SIG-M5 treated with dmso at 0.1 percent for 504 hours (cell line): ENCODE results near the gene TMEM37.

Experiments
- DNase-seq: peaks from one replicate; lab custom pipeline; 2025; ENCODE audit not compliant: unreplicated experiment; lab: John Stamatoyannopoulos, UW

The TMEM37 gene

GRCh38 chr2:119432851-119433522, 1.3 kb downstream of the TMEM37 start:
- no peak for DNase-seq

GRCh38 chr2:119433636-119434327, 2.1 kb downstream of the TMEM37 start:
- DNase-seq = no peak

- no peak for DNase-seq
These were observed 3.0 kb downstream of the TMEM37 start for GRCh38 chr2:119434664-119435063.

- no peak for DNase-seq
These were observed 3.7 kb downstream of the TMEM37 start for GRCh38 chr2:119435081-119435952.

GRCh38 chr2:119435953-119436297, 4.3 kb downstream of the TMEM37 start:
- DNase-seq = no peak

GRCh38 chr2:119436993-119437772, 5.5 kb downstream of the TMEM37 start:
- DNase-seq = no peak

GRCh38 chr2:119438128-119438656, 6.5 kb downstream of the TMEM37 start:
- DNase-seq = no peak

- no peak for DNase-seq
These were observed 7.2 kb downstream of the TMEM37 start for GRCh38 chr2:119438726-119439284.

GRCh38 chr2:119439574-119440500, 8.2 kb downstream of the TMEM37 start:
- no peak for DNase-seq

- DNase-seq = no peak
These were observed 8.8 kb downstream of the TMEM37 start for GRCh38 chr2:119440501-119440870.

- no peak for DNase-seq
These were observed 9.2 kb downstream of the TMEM37 start for GRCh38 chr2:119440873-119441272.

- DNase-seq = no peak
These were observed 9.9 kb downstream of the TMEM37 start for GRCh38 chr2:119441376-119442225.

GRCh38 chr2:119442226-119442619, 10.6 kb downstream of the TMEM37 start:
- no peak for DNase-seq

GRCh38 chr2:119442850-119443249, 11.2 kb downstream of the TMEM37 start:
- no peak for DNase-seq

- DNase-seq = no peak
These were observed 14.4 kb downstream of the TMEM37 start for GRCh38 chr2:119446037-119446436.

- DNase-seq = no peak
These were observed 16.9 kb downstream of the TMEM37 start for GRCh38 chr2:119448427-119449141.

GRCh38 chr2:119449521-119449920, 17.9 kb downstream of the TMEM37 start:
- DNase-seq = no peak
